Fibroblast of skin of back (primary cell): ENCODE measurements around the gene NME4.
"Not testable (repeated sequence)": the region's sequence is repeated elsewhere in the genome, so short reads cannot be mapped to it uniquely, and the experiment has no call there.

ENCODE experiments used
- DNase-seq: peaks from one replicate; pipeline ENCODE4 v3.0.0-alpha.2; 2013

The NME4 gene

GRCh38 chr16:399340-400019, 2.5 kb downstream of the NME4 start:
- no peak for DNase-seq

GRCh38 chr16:400061-400591, 3.1 kb downstream of the NME4 start:
- DNase-seq = no peak

DNA sequence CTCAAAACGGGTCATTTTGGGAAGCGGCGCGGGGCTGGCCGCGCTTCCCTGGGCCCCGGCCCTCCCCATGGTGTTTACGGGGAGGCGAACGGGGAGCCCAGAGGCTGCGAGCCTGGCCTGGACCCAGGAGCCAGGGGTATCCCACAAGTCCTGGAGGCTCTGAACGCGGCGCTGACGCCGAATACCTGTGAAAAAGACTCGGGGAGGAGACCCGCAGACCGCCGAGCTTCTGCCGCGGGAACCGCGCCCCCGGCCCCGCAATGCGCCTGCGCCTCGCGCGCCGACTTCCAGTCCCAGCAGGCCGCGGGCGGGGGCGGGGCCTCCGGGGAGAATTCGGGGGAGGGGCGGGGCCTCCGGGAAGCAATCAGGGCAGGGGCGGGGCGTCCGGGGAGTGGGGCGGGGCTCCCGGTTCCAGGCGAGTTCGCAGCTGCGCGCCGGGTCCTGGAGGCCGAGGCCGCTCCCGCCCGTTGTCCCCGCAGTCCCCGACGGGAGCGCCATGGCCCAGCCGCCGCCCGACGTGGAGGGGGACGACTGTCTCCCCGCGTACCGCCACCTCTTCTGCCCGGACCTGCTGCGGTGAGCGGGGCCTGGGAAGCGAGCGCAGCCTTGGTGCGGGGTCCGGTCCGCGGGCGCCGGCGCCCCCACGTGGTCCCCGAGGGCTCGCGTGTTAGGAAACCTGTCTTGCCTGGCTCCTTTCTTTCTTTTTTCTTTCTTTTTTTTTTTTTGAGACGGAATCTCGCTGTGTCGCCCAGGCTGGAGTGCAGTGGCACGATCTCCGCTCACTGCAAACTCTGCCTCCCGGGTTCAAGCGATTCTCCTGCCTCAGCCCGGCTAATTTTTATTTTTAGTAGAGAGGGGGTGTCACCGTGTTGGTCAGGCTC, 4.7 kb downstream of the NME4 start, which contains the start of gene DECR2:
Gene DECR2 (plus strand): TSS at position 418 of the 881 bp plus-strand sequence. CDS start 79 bp downstream, at position 497.
- DNase-seq = peak; percentile 84

DNA sequence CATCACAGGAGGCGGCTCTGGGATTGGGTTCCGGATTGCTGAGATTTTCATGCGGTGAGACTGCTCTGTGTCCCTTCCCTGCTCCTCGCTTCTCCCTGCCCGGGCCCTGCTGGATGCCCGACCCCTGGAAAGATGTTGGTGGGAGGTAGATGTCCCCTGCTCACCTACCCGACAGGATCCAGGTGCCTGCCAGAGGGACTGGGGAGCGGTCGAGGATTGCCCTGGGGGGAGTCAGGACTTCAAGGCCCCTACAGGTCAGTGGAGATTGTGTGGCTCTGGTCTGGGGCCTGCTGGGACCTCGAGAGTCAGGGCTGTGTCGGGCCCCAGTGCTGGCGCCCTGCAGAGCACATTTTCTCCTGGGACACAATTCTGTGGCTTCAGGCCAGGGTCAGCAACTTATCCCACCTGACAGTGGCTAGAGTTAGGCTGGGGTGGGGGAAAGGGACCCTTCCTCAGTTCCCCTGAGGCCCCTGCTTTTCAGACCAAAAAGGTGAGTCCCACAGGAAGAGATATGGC, 8.0 kb downstream of the NME4 start:
- DNase-seq = no peak

- no peak for DNase-seq
These were observed 8.8 kb downstream of the NME4 start for GRCh38 chr16:405548-406506.

DNA sequence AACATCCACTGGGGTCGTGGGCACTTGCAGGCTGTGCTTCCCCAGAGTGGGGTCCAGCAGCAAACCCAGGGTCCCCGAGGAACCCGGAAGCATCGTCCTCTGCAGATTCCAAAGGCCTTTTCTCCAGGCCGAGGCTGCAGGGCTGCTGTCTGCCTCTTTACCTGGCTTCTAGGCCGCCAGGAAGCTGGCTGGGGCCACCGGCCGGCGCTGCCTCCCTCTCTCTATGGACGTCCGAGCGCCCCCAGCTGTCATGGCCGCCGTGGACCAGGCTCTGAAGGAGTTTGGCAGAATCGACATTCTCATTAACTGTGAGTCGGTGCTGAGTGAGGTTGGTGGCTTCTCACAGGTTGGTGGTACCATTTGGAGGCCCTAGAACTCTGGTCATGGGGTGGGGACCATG, 10.3 kb downstream of the NME4 start:
- no peak for DNase-seq

- no peak for DNase-seq
These were observed 13.6 kb downstream of the NME4 start for GRCh38 chr16:410516-411178.

DNA sequence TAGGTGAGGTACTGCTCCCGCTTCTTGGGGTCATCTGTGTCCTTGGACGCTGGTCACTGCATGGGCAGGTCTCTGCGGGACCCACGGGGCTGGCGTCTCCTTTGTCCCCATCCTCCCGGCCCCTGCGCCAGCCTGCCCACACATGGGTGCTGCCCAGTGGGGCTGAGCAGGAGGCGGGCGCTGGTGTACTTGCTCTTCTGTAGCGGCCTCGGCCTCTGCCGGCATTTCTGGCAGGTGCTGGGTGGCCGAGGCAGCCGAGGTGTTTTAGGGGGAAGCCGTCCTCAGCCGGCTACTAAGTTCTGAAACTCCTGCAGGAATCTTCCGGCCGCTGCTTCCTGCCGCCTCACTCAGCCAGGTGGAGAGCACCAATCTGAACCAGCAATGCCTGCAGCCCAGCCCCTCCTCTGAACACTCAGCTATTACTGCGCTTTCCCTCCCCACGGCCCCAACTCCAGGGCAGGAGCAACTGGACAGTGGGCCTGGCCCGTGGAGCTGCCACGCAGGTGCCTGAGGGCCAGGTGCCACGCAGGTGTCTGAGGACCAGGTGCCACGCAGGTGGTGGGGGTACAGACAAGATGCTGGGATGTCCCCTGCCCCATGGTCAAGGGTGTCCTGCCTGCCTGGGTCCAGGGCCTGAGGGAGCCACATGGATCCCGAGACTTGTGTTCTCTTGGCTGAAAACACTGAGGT, 14.7 kb downstream of the NME4 start:
- no peak for DNase-seq

GRCh38 chr16:414395-415169, 17.6 kb downstream of the NME4 start:
- DNase-seq = no peak

GRCh38 chr16:415170-415498, 18.1 kb downstream of the NME4 start:
- not testable (repeated sequence) for DNase-seq

- not testable (repeated sequence) for DNase-seq
These were observed 25.2 kb downstream of the NME4 start for GRCh38 chr16:422179-422578.

DNA sequence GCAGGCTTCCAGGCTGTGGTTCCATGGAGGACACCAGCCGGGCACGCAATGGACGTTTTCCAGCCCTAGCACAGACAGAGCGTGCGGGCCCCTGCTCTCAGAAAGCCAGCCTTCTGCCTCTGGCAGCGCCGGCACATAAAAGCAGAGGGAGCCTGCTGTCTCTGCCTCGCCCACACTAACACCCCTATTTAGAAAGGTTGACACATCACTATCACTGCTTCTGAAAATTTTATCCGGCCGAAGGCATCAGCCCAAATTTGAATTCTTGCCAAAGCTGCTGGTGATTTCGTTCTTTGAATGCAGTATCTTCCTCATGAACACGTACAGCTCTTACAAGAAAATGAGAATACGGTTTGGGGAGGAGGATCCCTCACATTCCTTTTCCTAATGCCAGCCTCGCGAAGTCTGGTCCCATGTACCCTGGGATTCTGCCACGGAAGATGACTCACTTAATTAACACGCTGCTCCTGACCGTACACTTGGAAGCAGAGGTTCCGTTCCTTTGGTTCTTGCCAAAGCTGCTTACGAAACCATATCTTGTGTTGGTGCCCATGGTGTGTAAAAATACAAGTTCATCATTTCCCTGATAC, 27.1 kb downstream of the NME4 start:
- DNase-seq = peak; percentile 95

DNA sequence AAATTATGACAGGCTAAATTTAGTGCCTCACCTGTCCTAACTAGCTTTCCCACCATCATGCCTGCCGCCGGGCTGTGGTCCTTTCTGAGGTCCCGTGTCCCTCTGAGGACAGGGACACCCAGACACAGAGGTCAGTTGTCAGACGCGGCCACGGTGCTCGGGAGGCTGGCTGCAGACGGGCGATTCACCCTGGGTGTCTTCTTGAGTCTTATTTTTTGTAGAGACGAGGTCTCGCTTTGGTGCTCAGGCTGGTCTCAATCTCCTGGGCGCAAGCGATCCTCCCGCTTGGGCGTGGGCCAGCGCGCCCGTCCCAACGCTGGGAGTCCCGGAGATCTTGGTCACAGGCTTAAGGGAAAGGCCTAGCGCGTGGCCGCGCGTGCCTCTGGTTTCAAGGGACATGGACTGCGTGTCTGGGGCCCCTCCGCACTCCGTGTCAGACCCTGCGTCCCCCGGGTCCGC, 27.7 kb downstream of the NME4 start:
- peak; percentile 43 for DNase-seq

DNA sequence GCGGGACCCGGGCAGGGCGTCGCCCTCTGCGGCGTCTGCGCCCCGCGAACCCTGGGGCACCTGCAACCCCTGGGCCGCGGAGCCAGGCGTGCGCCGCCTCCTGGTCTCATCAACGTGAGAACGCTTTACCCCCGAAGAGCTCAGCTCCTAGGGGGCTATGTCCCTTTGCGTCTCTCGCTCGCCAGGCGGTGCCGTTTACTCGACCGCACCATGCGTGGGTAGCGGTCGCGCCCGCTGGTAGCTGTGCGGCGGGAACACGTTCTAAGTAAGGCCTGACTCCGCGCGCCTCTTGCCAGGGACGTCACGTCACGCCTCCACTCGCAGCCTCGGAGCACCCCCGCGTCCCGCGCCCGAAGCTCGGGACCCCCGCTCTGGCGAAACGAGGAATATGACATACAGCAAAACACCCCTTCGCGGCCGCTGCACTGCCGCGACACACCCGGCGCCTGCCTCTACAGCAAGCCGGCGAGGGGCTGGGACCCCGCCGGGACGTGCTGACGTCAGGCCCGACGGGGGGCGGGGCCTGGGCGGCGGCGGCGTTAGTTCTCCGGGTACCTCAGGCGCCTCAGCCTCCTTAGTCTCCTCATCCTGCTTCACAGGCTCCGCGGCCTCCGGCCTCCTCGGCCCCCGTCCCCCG, 28.2 kb downstream of the NME4 start, which contains the start of gene RAB11FIP3:
Gene RAB11FIP3 (plus strand): TSS at position 568 of the 637 bp plus-strand sequence. CDS start 358 bp downstream, outside the sequence.
- peak; percentile 82 for DNase-seq

DNA sequence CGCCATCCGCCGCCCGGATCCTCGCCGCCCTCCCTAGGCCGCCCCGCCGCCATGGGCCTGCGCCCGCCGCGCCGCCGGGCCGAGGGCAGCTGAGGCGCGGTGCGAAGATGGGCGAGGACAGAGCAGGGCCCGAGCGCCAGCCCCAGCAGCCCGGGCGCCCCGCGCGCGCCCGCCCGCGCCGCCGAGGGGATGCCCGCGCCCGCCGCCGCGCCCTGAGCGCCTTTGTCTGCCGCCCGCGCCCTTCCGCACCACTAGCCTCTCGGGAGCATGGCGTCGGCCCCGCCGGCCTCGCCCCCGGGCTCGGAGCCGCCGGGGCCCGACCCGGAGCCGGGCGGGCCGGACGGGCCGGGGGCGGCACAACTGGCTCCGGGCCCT, 28.7 kb downstream of the NME4 start:
- no peak for DNase-seq

- no peak for DNase-seq
These were observed 29.3 kb downstream of the NME4 start for GRCh38 chr16:426115-426905.

- no peak for DNase-seq
These were observed 29.9 kb downstream of the NME4 start for GRCh38 chr16:426906-427249.

DNA sequence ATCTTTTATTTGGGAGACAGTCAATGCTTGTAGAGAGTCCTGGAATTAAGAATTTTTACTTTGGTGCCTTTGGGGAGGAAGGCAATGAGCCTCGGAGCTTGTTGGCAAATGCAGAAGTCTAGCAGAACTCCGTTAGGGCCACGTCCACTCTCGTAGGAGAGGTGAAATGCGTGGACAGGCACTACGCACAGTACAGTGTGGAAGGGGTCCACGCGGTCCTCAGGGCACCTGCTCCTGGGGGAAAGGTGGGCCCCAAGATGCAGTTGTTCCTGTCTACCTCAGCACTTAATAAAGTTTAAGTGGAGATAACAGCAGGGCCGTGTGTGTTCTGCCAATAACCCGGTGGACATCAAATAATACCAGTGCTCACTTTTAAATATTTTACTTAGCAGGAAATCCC, 30.3 kb downstream of the NME4 start:
- DNase-seq = no peak
